ENCODE data around the gene CCDC88C.

Gene CCDC88C

GRCh38 chr14:91305650-91306431, 111.8 kb downstream of the CCDC88C start:
- DNase-seq = no peak

GRCh38 chr14:91303924-91304229, 113.7 kb downstream of the CCDC88C start:
- no peak for DNase-seq

DNA sequence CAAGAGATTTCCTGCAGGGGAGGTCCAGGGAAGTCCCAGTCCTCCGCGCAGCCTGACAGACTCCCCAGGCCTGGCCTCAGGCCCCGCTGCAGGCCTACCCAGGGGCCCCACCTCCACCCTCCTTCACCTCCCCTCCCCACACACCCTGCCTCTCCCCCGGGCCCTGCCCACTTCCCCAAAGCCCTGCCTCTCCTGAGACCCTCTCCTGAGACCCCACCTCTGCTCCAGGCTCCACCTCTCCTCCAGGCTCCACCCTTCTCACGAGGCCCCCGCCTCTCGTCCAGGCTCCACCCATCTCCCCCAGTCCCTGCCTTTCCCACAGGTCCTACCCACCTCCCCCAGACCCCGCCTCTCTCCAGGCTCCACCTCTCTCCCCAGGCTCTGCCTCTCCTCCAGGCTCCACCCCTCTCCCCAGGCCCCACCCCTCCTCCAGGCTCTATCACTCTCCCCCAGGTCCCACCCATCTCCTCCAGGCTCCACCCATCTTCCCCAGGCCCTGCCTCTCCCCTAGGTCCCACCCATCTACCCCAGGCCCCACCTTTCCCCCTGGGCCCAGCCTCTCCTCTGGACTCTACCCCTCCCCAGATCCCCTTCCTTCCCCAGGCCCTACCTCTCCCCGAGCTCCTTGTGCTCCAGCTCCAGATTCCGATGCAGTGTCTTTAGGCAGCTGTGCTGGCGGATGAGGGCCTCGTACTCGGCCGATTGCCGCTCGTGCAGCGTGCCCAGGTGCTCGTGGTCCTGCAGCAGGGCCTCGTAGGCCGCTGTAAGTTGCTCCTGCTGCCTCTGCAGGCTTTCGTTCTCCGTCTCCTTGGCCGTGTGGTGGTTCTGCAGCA, 114.3 kb downstream of the CCDC88C start:
- DNase-seq = peak; percentile 95

- DNase-seq = no peak
These were observed 115.2 kb downstream of the CCDC88C start for GRCh38 chr14:91302391-91302790.

DNA sequence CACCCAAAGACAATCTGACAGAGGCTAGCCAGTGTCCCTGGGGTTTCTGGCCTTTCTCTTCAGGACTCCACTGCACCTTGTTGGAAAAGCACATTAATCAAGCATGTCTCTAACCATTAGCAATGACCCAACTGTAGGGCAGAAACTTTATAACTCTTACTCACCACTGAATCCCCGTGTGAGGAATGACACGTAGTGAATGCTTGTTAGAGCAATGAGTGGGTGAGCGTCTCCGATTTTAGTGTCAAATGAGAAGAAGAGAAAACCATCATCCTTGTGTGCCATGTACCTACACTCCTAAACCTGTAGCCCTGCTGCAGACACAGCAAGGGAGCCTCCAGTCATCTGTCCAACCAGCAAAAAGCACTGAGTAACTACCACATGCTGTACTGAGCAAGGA, 116.7 kb downstream of the CCDC88C start:
- no peak for DNase-seq

DNA sequence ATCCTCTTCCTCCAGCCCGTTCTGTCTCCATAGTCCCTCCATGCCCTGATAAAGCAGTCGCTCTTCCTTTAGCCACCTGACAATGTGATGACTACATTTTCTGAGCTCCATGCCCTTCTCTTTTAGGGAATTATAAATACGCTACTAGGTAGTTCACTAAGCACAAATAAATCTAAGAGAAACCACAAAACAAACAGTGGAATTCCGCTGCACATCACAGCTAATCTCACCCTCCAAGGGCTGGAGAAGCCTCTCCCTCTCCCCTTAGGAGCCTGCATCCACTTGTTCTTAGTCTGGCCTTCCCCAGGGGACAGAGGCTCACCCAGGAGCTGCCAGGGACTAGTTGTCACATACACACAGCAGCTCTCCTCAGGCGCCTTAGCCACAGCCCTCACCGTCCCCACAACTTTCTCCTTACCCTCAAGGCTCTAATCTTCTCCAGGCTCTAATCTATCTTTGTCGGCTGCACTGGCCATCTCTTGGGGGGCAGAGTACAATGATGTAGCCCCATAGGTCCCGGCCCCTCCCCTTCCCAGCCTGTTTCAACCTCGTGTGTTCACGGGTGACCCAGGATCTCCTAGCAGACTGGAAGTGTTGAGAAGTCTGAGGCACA, 117.2 kb downstream of the CCDC88C start:
- DNase-seq = no peak

DNA sequence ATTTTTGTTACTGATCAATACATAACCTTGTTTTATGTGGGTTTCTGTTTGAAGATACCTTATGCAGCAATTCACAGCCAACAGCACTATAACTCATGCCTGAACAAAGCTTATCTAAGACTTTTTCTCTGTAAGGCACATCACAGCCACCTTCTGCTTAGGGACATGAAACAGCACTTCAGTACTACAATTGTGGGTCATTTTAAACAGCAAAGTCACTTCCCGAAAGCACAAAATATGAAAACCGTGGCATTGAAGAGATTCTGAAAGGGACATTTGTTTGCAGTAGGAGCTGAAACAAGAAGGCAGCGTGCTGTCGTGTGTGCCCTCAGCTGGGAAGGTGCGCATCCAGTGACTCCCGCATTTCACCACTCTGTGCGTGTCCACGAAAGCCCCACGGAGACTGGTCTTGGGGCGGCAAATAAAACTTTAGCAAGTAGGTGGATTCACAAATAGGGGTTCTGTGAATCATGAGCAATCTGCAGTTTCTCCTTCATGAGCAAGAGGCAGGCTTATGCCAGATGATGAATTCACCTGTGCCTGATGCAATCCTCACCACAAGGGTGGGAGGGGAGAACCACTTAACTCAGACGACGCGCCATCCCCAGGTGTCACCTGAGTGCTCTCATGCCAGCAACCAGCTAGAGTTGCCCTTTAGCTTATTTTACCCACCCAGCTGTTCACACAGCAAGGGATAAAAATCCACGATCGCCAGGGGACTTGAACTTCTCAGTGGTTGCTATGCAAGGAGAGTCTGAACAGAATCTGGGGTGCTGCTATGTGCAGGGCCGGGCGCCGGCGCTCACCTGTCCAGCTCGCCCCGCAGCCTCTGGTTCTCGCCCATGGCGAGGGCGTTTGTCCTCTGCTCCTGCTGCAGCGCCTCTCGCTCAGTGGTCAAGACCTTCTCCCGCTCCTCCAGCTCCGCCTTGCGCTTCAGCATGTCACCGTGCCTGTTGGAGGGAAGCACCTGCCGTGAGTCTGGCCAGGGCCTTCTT, 118.2 kb downstream of the CCDC88C start:
- DNase-seq = peak; percentile 70

- DNase-seq = no peak
These were observed 119.0 kb downstream of the CCDC88C start for GRCh38 chr14:91298576-91298975.

GRCh38 chr14:91297081-91297711, 120.4 kb downstream of the CCDC88C start:
- no peak for DNase-seq

GRCh38 chr14:91295851-91296796, 121.5 kb downstream of the CCDC88C start:
- DNase-seq = no peak

- DNase-seq = no peak
These were observed 122.3 kb downstream of the CCDC88C start for GRCh38 chr14:91295276-91295845.

DNA sequence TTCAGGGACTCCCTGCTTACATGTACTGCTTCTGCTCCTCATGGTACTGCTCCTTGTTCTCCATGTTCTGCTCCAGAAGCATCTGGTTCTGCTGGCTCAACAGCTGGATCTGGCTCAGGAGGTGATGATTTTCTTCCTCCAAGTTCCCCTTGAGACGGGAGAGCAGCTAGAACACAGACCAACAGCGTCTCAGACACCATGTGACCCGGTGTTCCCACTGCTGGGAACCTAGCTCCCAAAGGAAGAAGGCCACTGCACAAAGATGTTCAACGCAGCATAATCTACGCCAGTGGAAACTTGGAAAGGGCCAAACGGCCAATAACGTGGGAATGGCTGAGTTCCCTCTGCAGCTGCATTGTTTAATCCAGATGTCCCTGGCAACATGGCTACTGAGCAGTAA, 123.5 kb downstream of the CCDC88C start:
- no peak for DNase-seq

DNA sequence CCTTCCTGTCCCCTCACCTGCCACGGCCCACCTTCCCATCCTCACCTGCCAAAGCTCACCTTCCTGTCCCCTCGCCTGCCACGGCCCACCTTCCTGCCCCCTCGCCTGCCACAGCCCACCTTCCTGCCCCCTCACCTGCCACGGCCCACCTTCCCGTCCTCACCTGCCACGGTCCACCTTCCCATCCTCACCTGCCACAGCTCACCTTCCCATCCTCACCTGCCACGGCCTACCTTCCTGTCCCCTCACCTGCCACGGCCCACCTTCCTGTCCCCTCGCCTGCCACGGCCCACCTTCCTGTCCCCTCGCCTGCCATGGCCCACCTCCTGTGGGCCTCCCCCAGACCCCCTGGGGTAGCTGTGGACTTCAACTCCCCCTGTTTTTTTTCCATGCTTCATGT, 124.3 kb downstream of the CCDC88C start:
- DNase-seq = no peak

GRCh38 chr14:91292491-91292890, 125.1 kb downstream of the CCDC88C start:
- no peak for DNase-seq

DNA sequence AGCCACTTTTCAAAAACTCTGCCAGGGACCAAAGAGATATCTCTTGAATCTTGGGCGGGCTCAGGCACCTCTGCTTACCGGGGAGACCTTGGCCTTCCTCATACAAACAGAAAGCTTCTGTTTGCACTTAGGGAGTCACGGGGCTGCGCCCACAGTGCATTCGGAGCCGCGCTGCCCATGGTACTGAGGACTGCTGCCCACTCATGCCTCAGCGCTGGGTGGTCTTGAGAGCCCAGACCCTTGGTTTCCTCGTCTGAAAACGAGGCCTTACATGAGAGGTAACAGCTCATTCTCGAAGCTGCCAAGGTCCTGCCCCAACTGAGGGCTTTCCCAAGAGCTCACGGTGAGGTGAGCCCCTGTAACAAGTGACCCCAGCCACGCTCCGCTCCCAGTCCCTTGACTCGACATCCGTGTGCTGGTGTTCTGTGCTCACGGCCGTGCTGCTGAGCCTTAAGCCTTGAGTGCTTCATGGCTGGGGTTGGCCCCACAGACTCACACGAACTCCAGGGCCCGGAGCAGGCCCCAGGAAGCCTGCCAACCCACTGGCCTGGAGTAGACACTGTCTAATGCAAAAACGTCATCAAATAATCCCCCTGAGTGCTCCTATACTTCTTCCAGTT, 125.7 kb downstream of the CCDC88C start:
- no peak for DNase-seq

DNA sequence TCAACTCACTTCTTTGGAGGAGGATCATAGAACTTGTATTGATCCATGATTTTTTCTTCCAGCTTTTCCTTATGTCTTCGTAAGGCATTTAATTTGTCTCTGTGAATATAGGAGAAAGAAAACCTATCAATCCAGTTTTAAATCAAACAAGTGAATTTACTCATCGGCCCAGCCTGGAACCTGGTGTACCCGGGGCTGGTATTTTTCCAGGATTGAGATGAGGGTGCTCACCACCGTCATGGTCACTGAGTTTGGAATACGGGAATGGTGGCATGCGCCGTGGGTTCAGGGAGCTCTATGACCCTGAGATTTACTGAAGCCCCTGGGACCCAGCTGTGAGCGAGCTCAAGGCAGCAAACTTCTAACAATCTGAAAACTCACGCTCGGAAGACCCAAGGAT, 126.6 kb downstream of the CCDC88C start:
- no peak for DNase-seq

GRCh38 chr14:91289464-91289863, 128.2 kb downstream of the CCDC88C start:
- no peak for DNase-seq

- DNase-seq = no peak
These were observed 128.7 kb downstream of the CCDC88C start for GRCh38 chr14:91288876-91289275.

- DNase-seq = peak; percentile 91
These were observed 131.1 kb downstream of the CCDC88C start for GRCh38 chr14:91286530-91286937.

All from stimulated activated CD8-positive, alpha-beta memory T cell treated with anti-CD3 and anti-CD28 coated beads, Interleukin-4, amount 100 ng/mL, for 48 hours (primary cell).